WTC11 (cell line): ENCODE results near the gene ASB2. TPM values are rescaled to one million over a fixed set of nuclear protein-coding genes. Genes with fewer than 3 reads are reported as not detected.

Experiments used
- ATAC-seq: fragments of 200-7000 bp; cut with Tn5 transposase; 2 replicates; pipeline ENCODE4 v1.10.0; 2021; ENCODE audit warnings: mild to moderate bottlenecking, moderate library complexity
- CTCF ChIA-PET: fragments of 300-600 bp; sonication (Branson Sonifier 250); formaldehyde crosslinking; loops from one replicate; lab custom pipeline; 2021; ENCODE audit warnings: antibody characterized with exemption; lab: Charles Lee
- POLR2A ChIA-PET: fragments of 350-600 bp; sonication (Branson Sonifier 250); formaldehyde crosslinking; loops from one replicate; lab custom pipeline; 2021; ENCODE audit warnings: antibody characterized with exemption; lab: Charles Lee
- DNase-seq: peaks from one replicate; pipeline ENCODE4 v3.0.0; 2021; ENCODE audit warnings: low spot score
- H3K27ac Mint-ChIP-seq: 2 replicates; pipeline ENCODE4 v1.8.0; 2021; ENCODE audit warnings: mixed read lengths
- H3K27me3 Mint-ChIP-seq: 2 replicates; pipeline ENCODE4 v1.8.0; 2021; ENCODE audit warnings: low read depth, mild to moderate bottlenecking, moderate library complexity, mixed read lengths
- H3K36me3 Mint-ChIP-seq: 2 replicates; pipeline ENCODE4 v1.8.0; 2021; ENCODE audit warnings: mixed read lengths
- H3K4me1 Mint-ChIP-seq: 2 replicates; pipeline ENCODE4 v1.8.0; 2022; ENCODE audit warnings: mixed read lengths
- H3K4me3 Mint-ChIP-seq: 2 replicates; pipeline ENCODE4 v1.8.0; 2021; ENCODE audit warnings: mild to moderate bottlenecking, moderate library complexity, mixed read lengths
- H3K9me3 Mint-ChIP-seq: 2 replicates; pipeline ENCODE4 v1.8.0; 2021; ENCODE audit warnings: mixed read lengths
- ATF6 ChIP-seq: sonication (generic); formaldehyde crosslinking; IDR thresholded peaks from 2 replicates; pipeline ENCODE4 v1.8.1; 2023; ENCODE audit warnings: mild to moderate bottlenecking, missing genetic modification reagents
- CREB1 ChIP-seq: sonication (generic); formaldehyde crosslinking; IDR thresholded peaks from 2 replicates; pipeline ENCODE4 v1.8.0; 2023; ENCODE audit warnings: mild to moderate bottlenecking, missing genetic modification reagents
- CREM ChIP-seq: sonication (generic); formaldehyde crosslinking; IDR thresholded peaks from 2 replicates; pipeline ENCODE4 v1.8.1; 2022; ENCODE audit warnings: mild to moderate bottlenecking, missing genetic modification reagents, moderate library complexity
- FOXJ3 ChIP-seq: sonication (generic); formaldehyde crosslinking; IDR thresholded peaks from 2 replicates; pipeline ENCODE4 v1.9.0; 2021; ENCODE audit warnings: missing genetic modification reagents, mild to moderate bottlenecking, borderline replicate concordance
- FOXK1 ChIP-seq: sonication (generic); formaldehyde crosslinking; IDR thresholded peaks from 2 replicates; pipeline ENCODE4 v1.8.0; 2022; ENCODE audit warnings: mild to moderate bottlenecking, moderate library complexity, missing genetic modification reagents
- FOXP1 ChIP-seq: sonication (generic); formaldehyde crosslinking; IDR thresholded peaks from 2 replicates; pipeline ENCODE4 v1.8.0; 2022; ENCODE audit warnings: missing genetic modification reagents, mild to moderate bottlenecking, moderate library complexity, borderline replicate concordance
- IRF2 ChIP-seq: sonication (generic); formaldehyde crosslinking; IDR thresholded peaks from 2 replicates; pipeline ENCODE4 v1.8.0; 2022; ENCODE audit warnings: low read depth, missing genetic modification reagents, borderline replicate concordance
- MYBL2 ChIP-seq: sonication (generic); formaldehyde crosslinking; IDR thresholded peaks from 2 replicates; pipeline ENCODE4 v1.8.1; 2023; ENCODE audit warnings: mild to moderate bottlenecking, moderate library complexity, missing genetic modification reagents
- SOX15 ChIP-seq: fragments of 250-450 bp; sonication (Bioruptor Pico); IDR thresholded peaks from 2 replicates; pipeline ENCODE4 v1.9.0; 2021; ENCODE audit warnings: mild to moderate bottlenecking
- TCF7 ChIP-seq: sonication (generic); formaldehyde crosslinking; IDR thresholded peaks from 2 replicates; pipeline ENCODE4 v1.8.0; 2022; ENCODE audit warnings: mild to moderate bottlenecking, low read depth, missing genetic modification reagents, moderate library complexity
- ZNF219 ChIP-seq: sonication (generic); formaldehyde crosslinking; IDR thresholded peaks from 2 replicates; pipeline ENCODE4 v1.8.0; 2023; ENCODE audit warnings: missing genetic modification reagents, mild to moderate bottlenecking, borderline replicate concordance
- ZNF423 ChIP-seq: fragments of 250-450 bp; sonication (Bioruptor Pico); IDR thresholded peaks from 2 replicates; pipeline ENCODE4 v2.1.2; 2022; ENCODE audit warnings: mild to moderate bottlenecking, moderate library complexity
- total RNA-seq: library from RNA; stranded (reverse); gene quantifications from 3 replicates; pipeline ENCODE4 v1.2.3, GENCODE V29; 2021
- TF ChIP-seq, protein P1 (sequence below): fragments of 200-600 bp; IDR thresholded peaks from 2 replicates; pipeline ENCODE4 v1.8.0; 2022; ENCODE audit warnings: antibody characterized with exemption
- TF ChIP-seq, protein P2 (sequence below): sonication (generic); formaldehyde crosslinking; IDR thresholded peaks from 2 replicates; pipeline ENCODE4 v1.8.1; 2023; ENCODE audit warnings: mild to moderate bottlenecking, missing genetic modification reagents, moderate library complexity
- TF ChIP-seq, protein P3 (sequence below): sonication (generic); formaldehyde crosslinking; IDR thresholded peaks from 2 replicates; pipeline ENCODE4 v1.8.1; 2022; ENCODE audit warnings: low read depth, missing genetic modification reagents, borderline replicate concordance
- TF ChIP-seq, protein P4 (sequence below): sonication (generic); formaldehyde crosslinking; IDR thresholded peaks from 2 replicates; pipeline ENCODE4 v1.8.1; 2023; ENCODE audit warnings: mild to moderate bottlenecking, missing genetic modification reagents, borderline replicate concordance
- TF ChIP-seq, protein P5 (sequence below): sonication (generic); formaldehyde crosslinking; IDR thresholded peaks from 2 replicates; pipeline ENCODE4 v1.8.0; 2023; ENCODE audit warnings: missing genetic modification reagents
- TF ChIP-seq, protein P6 (sequence below): sonication (generic); formaldehyde crosslinking; IDR thresholded peaks from 2 replicates; pipeline ENCODE4 v1.8.0; 2022; ENCODE audit warnings: missing genetic modification reagents

ASB2 gene
- total RNA-seq, 1 experiment from 2014 or later = 0.37 TPM

DNA sequence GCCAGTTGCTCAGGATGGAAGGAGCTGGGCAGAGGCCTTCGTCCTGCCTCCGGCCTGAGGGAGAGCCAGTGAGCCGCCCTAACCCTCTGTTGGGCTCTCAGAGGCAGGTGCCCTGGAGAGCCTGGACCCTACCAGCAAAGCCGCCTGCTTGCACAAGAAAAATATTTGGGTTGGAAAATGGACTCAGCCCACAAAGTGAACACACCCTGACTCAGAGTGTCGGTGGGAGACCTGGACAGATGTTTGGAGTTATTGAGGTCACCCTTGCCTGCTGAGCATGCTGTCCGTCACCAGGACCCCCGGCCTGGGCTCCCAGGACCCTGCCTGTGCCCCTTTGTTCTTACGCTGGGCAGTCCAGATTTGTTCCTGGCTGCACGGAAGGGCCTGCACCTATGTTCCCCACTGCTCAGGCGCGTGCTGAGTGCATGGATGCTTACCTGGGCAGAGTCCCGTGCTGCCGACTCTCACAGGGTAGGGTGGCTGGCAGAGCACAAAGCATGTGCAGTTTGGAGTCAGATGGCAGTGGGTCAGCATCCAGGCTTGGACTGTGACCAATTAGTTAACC is 26.8 kb downstream of the ASB2 start (continued):
- TF ChIP-seq, protein P1, sequence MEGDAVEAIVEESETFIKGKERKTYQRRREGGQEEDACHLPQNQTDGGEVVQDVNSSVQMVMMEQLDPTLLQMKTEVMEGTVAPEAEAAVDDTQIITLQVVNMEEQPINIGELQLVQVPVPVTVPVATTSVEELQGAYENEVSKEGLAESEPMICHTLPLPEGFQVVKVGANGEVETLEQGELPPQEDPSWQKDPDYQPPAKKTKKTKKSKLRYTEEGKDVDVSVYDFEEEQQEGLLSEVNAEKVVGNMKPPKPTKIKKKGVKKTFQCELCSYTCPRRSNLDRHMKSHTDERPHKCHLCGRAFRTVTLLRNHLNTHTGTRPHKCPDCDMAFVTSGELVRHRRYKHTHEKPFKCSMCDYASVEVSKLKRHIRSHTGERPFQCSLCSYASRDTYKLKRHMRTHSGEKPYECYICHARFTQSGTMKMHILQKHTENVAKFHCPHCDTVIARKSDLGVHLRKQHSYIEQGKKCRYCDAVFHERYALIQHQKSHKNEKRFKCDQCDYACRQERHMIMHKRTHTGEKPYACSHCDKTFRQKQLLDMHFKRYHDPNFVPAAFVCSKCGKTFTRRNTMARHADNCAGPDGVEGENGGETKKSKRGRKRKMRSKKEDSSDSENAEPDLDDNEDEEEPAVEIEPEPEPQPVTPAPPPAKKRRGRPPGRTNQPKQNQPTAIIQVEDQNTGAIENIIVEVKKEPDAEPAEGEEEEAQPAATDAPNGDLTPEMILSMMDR = no peak

DNA sequence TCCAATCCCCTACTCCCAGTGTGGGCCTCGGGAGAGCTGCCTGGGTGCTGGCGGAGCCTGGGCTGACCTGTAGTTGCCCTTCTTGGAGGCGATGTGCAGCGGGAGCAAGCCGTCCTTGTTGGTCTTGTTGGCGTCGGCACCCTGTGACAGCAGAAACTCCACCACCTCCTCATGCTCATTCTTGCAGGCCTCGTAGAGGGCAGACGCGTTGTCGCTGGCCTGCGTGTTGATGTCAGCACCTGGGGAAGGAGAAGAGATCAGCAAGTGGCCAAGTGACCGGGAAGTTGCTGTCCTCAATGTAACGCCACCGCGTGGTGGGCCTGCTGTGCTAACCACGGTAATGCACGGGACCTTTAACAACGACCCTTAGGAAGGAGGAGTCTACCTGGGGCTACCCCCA is 29.1 kb downstream of the ASB2 start:
- TF ChIP-seq, protein P2, sequence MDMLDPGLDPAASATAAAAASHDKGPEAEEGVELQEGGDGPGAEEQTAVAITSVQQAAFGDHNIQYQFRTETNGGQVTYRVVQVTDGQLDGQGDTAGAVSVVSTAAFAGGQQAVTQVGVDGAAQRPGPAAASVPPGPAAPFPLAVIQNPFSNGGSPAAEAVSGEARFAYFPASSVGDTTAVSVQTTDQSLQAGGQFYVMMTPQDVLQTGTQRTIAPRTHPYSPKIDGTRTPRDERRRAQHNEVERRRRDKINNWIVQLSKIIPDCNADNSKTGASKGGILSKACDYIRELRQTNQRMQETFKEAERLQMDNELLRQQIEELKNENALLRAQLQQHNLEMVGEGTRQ (CRISPR knock-in tag) = no peak
- no peak for TF ChIP-seq ATF6 (CRISPR knock-in tag)
- no peak for TF ChIP-seq ZNF219 (CRISPR knock-in tag)
- TF ChIP-seq, protein P3, sequence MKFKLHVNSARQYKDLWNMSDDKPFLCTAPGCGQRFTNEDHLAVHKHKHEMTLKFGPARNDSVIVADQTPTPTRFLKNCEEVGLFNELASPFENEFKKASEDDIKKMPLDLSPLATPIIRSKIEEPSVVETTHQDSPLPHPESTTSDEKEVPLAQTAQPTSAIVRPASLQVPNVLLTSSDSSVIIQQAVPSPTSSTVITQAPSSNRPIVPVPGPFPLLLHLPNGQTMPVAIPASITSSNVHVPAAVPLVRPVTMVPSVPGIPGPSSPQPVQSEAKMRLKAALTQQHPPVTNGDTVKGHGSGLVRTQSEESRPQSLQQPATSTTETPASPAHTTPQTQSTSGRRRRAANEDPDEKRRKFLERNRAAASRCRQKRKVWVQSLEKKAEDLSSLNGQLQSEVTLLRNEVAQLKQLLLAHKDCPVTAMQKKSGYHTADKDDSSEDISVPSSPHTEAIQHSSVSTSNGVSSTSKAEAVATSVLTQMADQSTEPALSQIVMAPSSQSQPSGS (CRISPR knock-in tag) = no peak
- no peak for TF ChIP-seq FOXP1 (CRISPR knock-in tag)
- TF ChIP-seq MYBL2 (CRISPR knock-in tag) = no peak
- TF ChIP-seq TCF7 = no peak
- TF ChIP-seq, protein P4, sequence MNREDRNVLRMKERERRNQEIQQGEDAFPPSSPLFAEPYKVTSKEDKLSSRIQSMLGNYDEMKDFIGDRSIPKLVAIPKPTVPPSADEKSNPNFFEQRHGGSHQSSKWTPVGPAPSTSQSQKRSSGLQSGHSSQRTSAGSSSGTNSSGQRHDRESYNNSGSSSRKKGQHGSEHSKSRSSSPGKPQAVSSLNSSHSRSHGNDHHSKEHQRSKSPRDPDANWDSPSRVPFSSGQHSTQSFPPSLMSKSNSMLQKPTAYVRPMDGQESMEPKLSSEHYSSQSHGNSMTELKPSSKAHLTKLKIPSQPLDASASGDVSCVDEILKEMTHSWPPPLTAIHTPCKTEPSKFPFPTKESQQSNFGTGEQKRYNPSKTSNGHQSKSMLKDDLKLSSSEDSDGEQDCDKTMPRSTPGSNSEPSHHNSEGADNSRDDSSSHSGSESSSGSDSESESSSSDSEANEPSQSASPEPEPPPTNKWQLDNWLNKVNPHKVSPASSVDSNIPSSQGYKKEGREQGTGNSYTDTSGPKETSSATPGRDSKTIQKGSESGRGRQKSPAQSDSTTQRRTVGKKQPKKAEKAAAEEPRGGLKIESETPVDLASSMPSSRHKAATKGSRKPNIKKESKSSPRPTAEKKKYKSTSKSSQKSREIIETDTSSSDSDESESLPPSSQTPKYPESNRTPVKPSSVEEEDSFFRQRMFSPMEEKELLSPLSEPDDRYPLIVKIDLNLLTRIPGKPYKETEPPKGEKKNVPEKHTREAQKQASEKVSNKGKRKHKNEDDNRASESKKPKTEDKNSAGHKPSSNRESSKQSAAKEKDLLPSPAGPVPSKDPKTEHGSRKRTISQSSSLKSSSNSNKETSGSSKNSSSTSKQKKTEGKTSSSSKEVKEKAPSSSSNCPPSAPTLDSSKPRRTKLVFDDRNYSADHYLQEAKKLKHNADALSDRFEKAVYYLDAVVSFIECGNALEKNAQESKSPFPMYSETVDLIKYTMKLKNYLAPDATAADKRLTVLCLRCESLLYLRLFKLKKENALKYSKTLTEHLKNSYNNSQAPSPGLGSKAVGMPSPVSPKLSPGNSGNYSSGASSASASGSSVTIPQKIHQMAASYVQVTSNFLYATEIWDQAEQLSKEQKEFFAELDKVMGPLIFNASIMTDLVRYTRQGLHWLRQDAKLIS = no peak
- TF ChIP-seq IRF2 (CRISPR knock-in tag) = no peak
- TF ChIP-seq FOXK1 (CRISPR knock-in tag) = no peak
- TF ChIP-seq ZNF423 = no peak
- TF ChIP-seq, protein P5, sequence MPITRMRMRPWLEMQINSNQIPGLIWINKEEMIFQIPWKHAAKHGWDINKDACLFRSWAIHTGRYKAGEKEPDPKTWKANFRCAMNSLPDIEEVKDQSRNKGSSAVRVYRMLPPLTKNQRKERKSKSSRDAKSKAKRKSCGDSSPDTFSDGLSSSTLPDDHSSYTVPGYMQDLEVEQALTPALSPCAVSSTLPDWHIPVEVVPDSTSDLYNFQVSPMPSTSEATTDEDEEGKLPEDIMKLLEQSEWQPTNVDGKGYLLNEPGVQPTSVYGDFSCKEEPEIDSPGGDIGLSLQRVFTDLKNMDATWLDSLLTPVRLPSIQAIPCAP = no peak
- TF ChIP-seq SOX15 (CRISPR knock-in tag) = no peak
- TF ChIP-seq, protein P6, sequence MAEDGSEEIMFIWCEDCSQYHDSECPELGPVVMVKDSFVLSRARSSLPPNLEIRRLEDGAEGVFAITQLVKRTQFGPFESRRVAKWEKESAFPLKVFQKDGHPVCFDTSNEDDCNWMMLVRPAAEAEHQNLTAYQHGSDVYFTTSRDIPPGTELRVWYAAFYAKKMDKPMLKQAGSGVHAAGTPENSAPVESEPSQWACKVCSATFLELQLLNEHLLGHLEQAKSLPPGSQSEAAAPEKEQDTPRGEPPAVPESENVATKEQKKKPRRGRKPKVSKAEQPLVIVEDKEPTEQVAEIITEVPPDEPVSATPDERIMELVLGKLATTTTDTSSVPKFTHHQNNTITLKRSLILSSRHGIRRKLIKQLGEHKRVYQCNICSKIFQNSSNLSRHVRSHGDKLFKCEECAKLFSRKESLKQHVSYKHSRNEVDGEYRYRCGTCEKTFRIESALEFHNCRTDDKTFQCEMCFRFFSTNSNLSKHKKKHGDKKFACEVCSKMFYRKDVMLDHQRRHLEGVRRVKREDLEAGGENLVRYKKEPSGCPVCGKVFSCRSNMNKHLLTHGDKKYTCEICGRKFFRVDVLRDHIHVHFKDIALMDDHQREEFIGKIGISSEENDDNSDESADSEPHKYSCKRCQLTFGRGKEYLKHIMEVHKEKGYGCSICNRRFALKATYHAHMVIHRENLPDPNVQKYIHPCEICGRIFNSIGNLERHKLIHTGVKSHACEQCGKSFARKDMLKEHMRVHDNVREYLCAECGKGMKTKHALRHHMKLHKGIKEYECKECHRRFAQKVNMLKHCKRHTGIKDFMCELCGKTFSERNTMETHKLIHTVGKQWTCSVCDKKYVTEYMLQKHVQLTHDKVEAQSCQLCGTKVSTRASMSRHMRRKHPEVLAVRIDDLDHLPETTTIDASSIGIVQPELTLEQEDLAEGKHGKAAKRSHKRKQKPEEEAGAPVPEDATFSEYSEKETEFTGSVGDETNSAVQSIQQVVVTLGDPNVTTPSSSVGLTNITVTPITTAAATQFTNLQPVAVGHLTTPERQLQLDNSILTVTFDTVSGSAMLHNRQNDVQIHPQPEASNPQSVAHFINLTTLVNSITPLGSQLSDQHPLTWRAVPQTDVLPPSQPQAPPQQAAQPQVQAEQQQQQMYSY (CRISPR knock-in tag) = no peak
- no peak for TF ChIP-seq CREB1
- no peak for TF ChIP-seq CREM (CRISPR knock-in tag)
- TF ChIP-seq FOXJ3 = no peak
- no peaks in the 10 kb centered on the region for H3K36me3 Mint-ChIP-seq
- ChIA-PET CTCF (interaction anchor here (1.3 kb wide), 1 partner anchor 11 kb away, joined by 4 read pairs; no protein-coding TSS in a partner anchor), POLR2A (no interaction called here)
- H3K27ac Mint-ChIP-seq = no peak overlapping the region
- H3K27me3 Mint-ChIP-seq = no peaks in the 10 kb centered on the region
- no peak; the same call in 1 of the 2 replicates for ATAC-seq
- H3K9me3 Mint-ChIP-seq = no peaks in the 10 kb centered on the region
- H3K4me3 Mint-ChIP-seq = no peak overlapping the region
- no peaks in the 10 kb centered on the region for H3K4me1 Mint-ChIP-seq
- DNase-seq = no peak
